HG03342 (cell line): Measurements from ENCODE around the gene TTYH1.

Experiments used
- ATAC-seq: cut with Tn5 transposase; IDR thresholded peaks from one replicate; pipeline ENCODE4 v1.9.1; 2021; ENCODE audit warnings: mild to moderate bottlenecking, moderate library complexity; ENCODE audit not compliant: unreplicated experiment

TTYH1 gene

DNA sequence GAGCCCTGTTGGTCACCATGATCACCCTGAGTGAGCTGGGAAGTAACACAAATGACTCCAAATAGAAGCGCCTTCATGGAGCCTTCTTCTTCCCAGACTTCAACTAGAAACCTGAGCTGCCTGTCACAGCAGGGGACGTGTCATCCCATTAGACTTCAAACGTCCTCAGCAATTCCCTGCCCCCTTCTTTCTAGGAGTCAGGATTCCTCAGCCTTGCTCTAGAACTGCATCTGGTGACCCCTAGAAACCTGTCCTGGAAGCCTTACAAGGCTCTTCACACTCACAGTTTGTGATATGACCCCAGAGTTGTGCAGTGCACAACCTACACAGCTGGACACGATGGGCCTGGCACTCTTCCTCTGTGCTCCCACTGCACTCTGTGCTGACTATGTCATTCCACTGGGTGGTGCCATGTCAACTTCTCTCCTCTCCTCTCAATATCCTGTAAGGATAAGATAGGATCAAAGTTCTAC is 23.6 kb upstream of the TTYH1 start:
- no peak for ATAC-seq

DNA sequence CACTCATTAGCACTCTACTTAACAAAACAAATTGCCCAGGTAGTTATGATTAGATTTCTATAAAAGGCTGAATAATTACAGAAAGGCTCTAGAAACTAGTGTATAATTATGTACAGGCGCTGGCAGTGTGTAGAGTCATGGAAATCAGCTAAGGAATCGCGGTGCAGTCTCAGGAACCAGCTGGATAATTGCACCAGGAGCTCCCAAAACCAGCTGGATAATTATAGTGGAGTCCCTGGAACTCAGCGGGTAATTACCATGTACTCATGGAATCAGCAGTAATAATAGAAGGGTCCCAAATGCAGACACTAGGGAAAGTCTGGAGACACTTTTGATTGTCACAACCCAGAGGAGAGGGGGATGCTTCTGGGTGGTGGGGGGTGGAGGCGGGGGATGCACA is 23.2 kb upstream of the TTYH1 start:
- no peak for ATAC-seq

DNA sequence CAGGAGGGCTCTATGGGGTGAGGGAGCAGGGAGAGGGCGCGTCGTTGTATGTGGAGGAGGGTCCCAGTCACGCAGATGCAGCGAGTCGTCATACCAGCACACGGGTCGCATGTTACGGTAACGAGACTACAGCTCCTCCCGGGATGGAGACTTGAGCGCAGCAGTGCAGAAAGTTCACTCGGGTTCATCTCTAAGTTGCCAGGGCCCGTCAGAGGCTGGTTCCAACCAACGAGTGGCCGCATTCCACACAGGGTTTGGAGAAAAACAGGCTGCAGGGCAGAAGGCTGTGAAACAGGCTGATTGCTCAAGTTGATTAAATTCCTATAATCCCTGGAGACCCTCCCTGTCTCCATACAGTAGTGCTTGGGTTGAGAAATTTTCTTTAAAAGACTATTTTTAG is 21.9 kb upstream of the TTYH1 start:
- ATAC-seq: no peak

DNA sequence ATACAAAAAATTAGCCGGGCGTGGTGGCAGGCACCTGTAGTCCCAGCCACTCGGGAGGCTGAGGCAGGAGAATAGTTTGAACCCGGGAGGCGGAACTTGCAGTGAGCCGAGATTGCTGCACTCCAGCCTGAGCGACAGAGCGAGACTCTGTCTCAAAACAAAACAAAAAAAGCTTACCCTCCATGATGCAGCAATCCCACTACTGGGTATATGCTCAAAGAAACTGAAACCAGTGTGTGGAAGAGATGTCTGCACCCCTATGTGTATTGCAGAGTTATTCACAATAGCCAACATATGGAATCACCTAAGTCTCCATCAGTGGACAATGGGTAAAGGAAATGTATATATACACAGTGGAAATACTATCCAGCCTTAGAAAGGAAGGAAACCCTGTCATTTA is 19.6 kb upstream of the TTYH1 start:
- ATAC-seq: no peak

DNA sequence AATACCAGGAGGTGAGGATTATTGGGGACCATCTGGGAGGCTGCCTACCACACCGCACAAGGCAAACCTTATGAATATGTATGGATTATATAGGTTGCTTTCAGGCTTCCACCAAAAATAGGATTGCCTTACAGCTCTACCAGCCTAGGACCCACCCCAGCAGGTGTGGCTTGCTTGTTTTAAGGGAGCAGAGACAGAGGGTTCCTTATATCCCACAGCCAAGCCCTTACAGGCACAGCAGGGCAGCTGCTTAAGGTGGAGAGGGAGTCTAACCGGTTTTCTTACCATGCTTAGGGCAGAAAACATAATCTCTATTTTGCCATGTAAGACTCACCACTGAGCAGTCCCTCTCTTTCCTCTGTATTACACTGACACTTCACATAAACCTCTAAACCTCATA is 16.1 kb upstream of the TTYH1 start:
- ATAC-seq: no peak

DNA sequence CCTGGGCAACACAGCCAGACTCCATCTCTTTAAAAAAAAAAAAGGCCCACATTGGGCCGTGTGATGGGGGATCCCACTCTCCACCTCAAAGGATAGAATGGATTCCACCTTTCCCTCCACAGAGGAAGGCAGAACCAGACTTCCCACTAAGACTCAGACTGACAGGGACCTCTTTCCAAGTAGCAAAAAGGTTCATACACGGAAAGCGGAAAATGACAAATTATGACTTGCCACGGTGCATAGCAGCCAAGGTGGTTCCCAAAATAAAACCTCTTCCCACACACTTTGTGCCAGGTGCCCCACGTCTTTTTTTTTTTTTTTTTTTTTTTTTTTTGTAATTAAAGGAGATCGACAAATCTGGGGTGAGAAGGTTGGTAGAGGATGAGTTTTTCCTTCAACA is 14.4 kb upstream of the TTYH1 start:
- no peak for ATAC-seq

DNA sequence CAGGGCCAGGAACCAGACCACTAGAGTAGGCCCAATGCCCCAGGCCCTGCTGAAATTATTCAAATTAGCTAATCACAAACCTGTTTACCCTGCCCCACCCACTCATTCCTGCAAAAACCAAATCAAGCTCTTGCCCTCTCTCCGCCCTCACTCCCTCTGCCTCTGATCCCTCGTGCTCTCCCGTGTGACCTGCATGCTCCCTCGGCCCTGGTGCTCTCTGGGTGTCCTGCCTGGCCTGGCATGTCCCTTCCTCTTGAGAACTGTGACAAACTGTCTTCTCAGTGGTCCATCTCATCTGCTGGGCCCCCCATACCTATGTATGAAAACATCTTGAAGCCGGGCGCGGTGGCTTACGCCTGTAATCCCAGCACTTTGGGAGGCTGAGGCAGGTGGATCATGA is 12.2 kb upstream of the TTYH1 start:
- no peak for ATAC-seq

DNA sequence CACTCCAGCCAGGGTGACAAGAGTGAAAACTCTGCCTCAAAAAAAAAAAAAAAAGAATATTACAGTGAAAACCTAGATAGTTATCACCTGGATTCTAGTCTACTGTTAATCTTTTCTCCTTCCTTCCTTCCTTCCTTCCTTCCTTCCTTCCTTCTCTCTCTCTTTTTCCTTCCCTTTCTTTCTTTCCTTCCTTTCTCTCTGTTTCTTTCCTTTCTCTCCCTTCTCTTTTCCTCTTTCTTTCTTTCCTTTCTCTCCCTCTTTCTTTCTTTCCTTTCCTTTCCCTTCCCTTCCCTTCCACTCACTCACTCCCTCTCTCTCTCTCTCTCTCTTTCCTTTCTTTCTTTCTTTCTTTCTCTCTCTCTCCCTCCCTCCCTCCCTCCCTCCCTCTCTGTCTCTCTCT is 9.6 kb upstream of the TTYH1 start:
- ATAC-seq: no peak

DNA sequence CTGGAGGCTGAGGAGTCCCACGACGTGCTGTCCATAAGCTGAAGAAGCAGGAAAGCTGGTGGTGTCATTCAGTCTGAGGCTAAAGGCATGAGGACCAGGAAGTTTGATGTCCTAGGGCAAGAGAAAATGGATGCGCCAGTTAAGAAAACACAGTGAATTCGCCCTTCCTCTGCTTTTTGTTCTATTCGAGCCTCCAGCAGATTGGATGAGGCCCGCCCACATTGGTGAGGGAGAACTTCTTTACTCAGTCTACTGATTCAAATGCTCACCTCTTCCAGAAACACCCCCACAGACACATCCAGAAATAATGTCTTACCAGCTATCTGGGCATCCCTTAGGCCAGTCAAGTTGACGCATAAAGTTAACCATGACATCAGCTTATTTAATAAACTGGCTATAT is 7.5 kb upstream of the TTYH1 start:
- no peak for ATAC-seq

DNA sequence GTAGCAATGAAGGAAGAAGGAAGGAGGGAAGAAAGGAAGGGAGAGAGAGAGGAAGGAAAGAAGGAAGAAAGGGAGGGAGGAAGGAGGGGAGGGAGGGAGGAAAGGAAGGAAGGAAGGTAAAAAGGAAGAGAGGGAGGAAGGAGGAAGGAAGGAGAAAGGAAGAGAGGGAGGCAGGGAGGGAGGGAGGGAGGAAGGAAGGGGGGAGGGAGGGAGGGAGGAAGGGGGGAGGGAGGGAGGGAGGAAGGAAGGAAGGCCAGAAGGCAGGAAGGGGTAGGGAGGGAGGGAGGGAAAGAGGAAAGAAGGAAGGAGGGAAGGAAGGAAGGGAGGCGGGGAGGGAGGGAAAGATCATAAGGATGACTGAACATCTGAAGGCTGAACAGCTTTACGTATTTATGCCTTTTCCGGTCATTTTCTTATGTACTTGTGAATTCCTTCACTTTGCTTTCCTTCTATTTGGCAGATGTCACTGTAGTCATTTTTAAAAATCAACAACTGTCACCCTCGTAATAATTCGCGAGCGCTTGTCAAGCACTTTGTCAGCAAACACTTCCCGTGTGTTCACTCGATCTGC is 6.7 kb upstream of the TTYH1 start:
- no peak for ATAC-seq

DNA sequence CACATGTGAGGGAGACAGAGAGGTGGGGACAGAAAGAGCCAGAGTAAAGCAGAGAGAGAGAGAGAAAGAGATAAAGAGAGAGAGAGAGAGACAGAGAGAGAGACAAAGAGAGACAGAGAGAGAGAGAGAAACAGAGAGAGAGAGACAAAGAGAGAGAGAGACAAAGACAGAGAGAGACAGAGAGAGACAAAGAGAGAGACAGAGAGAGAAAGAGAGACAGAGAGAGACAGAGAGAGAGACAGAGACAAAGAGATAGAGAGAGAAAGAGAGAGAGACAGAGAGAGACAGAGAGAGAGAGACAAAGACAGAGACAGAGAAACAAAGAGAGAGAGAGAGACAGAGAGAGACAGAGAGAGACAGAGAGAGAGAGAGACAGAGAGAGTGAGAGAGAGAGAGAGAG is 4.2 kb upstream of the TTYH1 start:
- ATAC-seq: no peak

DNA sequence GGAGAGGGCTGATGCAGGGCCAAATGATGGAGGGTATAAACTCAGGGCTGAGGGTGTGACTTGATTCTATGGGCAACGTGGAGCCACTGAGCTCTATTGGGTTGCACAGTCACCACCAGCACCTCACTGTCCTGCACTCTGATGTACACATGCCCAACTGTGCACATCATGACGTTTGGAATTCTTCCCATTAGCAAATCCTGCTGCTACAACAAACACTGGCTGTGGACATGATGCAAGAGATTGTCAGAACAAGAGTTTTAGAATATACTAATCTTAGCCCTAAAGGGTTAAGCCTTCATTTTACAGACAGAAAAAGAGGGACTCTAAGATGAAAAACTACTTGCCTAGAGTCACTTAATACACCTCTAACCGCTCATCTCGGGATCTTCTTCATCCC is 2.4 kb upstream of the TTYH1 start:
- no peak for ATAC-seq

DNA sequence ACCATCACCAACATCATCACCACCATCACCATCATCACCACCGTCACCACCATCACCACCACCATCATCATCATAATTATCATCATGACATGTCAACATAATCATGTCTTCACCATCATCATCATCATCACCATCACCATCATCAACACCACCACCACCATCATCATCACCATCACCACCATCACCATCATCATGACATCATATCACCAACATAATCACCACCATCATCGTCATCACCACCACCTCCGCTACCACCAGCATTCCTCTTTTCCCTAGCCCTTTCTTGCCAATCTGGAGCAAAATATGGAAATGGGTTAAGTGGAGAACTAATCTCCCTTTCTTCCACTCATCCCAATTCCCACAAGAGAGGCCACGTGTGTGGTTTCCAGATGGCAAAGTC is 1.1 kb upstream of the TTYH1 start:
- ATAC-seq: no peak

DNA sequence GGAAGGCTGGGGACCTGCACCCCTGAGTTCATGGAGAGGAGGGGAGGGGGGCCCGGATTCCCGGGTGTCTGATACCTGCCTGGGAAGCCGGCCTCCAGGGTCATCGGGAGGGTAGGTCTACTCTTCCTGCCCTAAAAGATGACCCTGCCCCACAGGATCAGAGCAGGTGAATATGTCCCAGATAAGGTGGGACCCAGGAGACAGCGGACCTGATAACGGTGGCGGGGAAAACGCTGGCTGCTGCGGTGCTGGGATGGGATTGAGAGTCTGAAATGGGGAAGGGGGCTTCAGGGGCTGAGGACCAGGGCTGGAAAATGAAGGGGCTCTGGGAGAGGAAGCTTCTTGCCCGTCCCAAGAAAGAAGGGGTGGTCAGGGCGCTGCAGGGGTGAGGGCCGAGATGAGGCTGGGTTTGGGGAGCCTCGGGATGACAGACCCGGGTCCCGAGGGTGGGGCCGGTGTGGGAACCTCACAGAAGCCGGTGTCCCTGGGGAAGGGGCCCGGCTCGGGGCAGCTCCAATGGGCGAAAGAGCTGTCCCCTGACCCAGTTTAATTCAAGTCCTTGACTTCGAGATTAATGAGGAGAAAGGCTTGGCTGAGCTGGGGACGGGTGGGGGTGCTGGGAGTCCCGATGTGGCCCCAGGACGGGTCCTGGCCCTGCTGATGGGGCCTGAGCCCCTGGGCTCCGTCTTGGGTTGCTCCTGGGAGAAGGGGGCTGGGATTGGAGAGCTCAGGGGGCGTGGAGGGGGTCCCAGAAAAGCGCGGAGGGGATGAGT is 823 bp downstream of the TTYH1 start:
- ATAC-seq: no peak

DNA sequence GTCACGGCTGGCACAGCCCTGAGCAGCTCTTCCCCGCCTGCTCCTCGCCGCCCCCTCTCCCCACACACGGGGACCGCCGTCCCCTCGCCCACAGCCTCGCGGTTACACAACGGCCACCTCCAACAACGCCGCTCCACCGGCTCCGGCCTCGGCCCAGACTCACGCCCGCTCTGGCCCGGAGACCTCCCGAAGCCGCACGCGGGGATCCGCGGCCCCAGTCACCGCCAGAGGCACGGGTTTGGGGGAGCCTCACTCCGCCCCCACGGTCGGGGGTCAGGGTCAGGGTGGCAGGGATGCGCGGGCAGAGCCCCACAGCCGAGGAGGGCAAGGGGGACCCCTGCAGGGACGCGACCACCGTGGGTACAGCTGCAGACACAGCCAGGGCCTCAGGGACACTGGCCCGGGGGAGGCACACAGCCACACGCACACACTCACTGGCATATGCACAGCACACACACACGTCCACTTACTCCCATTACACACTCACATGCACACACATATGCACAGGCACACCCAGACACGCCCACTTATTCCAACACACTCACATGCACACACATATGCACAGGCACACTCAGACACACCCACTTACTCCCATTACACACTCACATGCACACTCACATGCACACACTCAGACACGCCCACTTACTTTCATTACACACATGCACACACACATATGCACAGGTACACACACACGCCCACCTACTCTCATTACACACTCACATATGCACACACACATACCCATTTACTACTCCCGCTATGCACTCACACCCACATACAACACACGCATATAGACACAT is 1.6 kb downstream of the TTYH1 start:
- ATAC-seq: no peak

DNA sequence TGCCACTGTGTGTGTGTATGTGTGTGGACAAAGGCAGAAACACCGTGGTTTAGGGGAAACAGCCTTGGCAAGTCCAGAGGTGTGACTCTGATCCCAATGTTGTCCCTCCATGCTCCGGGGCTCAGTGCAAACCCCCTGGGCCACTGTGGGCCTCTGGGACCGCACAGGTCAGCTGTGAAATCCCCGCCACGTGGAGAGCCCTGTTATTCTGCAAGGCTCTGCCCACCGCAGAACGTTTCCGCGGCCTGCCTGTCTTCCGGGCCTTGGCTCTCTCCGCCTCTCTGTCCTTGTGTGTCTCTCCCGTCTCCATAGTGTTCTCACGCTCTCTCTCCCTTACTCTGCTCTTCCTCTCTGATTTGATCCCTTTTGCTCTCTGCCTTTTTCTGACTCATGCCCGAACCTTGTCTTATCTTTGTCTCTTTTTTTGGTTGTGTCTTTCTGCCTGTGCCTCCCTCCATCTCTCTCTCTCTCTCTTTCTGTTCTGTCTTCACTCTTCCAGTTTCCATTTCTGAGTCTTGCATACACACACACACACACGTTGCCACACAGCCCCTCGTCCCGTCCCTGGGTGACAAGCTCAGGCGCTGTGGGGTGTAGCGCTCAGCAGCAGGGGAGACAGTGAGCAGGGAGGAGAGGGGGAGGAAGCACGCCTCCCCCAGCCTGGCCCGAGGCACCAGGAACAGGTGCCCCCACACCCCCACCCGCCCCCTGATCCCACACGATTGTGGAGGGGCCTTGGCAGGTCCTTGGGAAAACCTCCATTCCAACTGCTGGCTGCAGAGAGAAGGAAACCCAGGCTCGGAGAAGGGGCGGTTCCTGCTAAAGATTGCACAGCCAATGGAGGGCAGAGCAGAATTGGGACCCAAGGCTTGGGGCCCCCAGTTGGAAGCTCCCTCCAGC is 3.0 kb downstream of the TTYH1 start:
- ATAC-seq: no peak

DNA sequence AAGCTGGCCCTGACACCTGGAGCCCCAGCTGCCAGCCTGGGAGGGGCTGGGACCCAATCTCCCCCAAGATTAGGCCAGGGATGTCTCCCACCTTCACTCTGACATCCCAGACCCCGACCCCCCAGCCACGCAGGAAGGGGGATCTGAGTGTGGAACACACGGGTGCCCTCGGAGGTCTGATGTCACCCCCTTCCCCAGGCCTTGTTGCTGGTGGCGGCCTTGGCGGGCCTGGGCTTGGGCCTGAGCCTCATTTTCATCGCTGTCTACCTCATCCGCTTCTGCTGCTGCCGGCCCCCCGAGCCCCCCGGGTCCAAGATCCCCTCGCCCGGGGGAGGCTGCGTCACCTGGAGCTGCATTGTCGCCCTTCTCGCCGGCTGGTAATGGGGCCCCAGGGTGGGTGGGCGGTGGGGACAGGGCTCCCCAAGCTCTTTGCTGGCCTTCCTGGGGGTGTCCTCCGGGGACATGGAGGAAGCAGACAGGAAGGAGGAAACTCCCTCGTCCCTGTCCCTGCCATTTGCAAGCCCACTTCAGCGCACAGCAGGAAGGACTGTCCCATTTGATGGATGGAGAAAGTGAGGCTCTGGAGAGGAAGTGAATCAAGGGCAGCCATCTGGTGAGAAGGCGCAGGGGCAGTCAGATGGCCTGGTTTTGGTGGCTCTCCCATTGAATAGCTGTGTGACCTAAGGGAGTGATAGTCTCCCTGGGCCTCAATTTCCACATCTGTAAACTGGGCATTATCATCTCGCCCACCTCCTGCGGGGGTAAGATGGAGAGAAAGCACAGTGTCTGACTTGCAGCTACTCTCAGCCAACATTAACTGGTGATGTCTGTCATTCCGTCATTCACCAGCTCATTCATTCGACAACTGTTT is 3.9 kb downstream of the TTYH1 start:
- no peak for ATAC-seq

DNA sequence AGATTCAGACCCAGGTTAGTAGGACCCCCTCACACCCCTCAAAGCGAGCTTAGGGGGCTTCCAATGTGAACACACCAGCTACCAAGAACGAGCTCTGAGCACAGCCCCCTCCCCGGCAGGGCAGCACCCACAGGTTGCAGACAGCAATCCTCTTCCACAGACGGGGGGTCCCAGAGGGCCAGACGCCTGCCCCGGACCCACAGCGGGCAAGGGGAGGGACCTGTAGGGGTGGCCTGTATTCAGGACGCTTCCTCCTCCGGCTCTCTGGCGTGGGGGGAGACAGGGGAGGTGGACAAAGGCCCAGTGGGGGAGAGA is 4.8 kb downstream of the TTYH1 start:
- no peak for ATAC-seq

DNA sequence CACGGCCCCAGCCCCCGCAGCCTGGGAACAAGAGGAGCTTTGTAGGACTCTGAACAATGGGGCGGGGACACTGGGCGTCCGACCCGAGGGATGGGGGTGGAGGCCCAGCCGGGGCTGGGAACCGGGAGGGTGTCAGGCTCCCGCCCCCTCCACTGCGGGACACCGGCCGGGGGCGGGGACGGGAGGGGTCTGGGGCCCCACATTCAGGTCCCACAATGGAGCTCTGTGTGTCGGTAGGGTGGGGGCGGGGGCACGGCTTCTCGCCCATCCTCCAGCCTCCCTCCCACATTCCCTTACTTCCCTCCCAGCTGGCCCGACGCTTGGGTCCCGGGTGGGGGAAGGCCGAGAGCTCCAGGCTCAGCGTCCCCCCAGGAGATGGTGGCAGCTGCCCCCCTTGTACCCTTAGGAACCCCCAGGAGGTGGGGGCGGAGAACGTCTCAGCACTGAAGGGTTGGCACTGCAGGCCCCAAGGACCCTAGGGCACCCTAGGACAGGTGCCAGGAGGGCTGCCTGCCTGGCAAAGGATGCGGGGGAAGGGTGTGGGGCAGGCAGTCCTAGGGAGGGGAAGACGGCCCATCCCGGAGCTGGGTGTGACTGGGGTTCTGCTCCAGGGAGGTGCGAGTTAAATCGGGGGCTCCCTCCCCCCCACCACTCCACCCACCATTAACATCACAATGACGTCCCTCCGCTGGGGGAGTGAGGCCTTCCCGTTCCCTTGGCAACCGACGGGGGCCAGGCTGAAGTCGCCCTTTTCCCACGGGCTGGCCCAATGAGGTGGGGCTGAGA is 5.3 kb downstream of the TTYH1 start:
- ATAC-seq: no peak

DNA sequence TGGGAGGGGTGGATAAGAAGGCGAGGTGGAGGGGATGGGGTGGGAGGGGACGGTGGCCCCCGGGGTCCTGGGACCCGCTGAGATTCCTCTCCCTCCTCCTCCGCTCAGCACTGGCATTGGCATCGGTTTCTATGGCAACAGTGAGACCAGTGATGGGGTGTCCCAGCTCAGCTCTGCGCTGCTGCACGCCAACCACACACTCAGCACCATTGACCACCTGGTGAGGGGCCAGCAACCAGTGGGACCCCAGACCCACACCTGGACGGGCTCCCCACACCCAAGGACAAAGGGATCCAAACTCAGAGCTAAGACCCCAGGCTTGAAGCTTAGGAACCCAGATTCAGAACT is 5.9 kb downstream of the TTYH1 start:
- ATAC-seq: no peak
